ENCODE data around the gene SVOP.

Gene SVOP

GRCh38 chr12:108906971-108907370 is 113.9 kb downstream of the SVOP start:
- TF ChIP-seq CTCF (conservative IDR thresholded peaks at IDR 0.05; ENCODE audit: low read depth), result no peak
- DNase-seq (ENCODE audit: low spot score), result no peak
- CTCF ChIA-PET, result interaction anchor here (0.5 to 0.9 kb wide), 2 partner anchors 23 to 36 kb away, joined by 3 read pairs; no protein-coding TSS in a partner anchor
- POLR2A ChIA-PET (ENCODE audit: low non-redundant PET), result no interaction called here
- no peak overlapping the region for H3K27ac ChIP-seq

GRCh38 chr12:108905725-108906124 is 115.1 kb downstream of the SVOP start:
- POLR2A ChIA-PET (ENCODE audit: low non-redundant PET), result no interaction called here
- no peak overlapping the region for H3K27ac ChIP-seq
- CTCF ChIA-PET, result no interaction called here
- DNase-seq (ENCODE audit: low spot score), result no peak
- TF ChIP-seq CTCF (conservative IDR thresholded peaks at IDR 0.05; ENCODE audit: low read depth), result no peak

- no peak overlapping the region for H3K27ac ChIP-seq
- ChIA-PET POLR2A (ENCODE audit: low non-redundant PET) (no interaction called here), CTCF (no interaction called here)
- TF ChIP-seq CTCF (conservative IDR thresholded peaks at IDR 0.05; ENCODE audit: low read depth), result no peak
- no peak for DNase-seq (ENCODE audit: low spot score)
These were observed 121.7 kb downstream of the SVOP start for GRCh38 chr12:108899145-108899544.

GRCh38 chr12:108896817-108897216 is 124.1 kb downstream of the SVOP start:
- ChIA-PET POLR2A (ENCODE audit: low non-redundant PET) (no interaction called here), CTCF (interaction anchor here (0.7 kb wide), 1 partner anchor 497 kb away, joined by 3 read pairs; no protein-coding TSS in a partner anchor)
- no peak overlapping the region for H3K27ac ChIP-seq
- no peak for TF ChIP-seq CTCF (conservative IDR thresholded peaks at IDR 0.05; ENCODE audit: low read depth)
- no peak for DNase-seq (ENCODE audit: low spot score)

- H3K27ac ChIP-seq, result no peak overlapping the region
- ChIA-PET POLR2A (ENCODE audit: low non-redundant PET) (no interaction called here), CTCF (interaction anchor here (0.7 to 0.9 kb wide), 2 partner anchors 12 to 498 kb away, joined by 3 read pairs; no protein-coding TSS in a partner anchor)
These were observed 124.5 kb downstream of the SVOP start for GRCh38 chr12:108896336-108896735.

GRCh38 chr12:108895220-108895802 is 125.6 kb downstream of the SVOP start:
- CTCF ChIA-PET, result interaction anchor here (0.9 kb wide), 1 partner anchor 11 kb away, joined by 3 read pairs; no protein-coding TSS in a partner anchor
- no peak for TF ChIP-seq CTCF (conservative IDR thresholded peaks at IDR 0.05; ENCODE audit: low read depth)
- POLR2A ChIA-PET (ENCODE audit: low non-redundant PET), result no interaction called here
- DNase-seq (ENCODE audit: low spot score), result no peak
- H3K27ac ChIP-seq, result no peak overlapping the region

More at GRCh38 chr12:108896336-108896735, 124.5 kb downstream of the SVOP start:
- TF ChIP-seq CTCF (conservative IDR thresholded peaks at IDR 0.05; ENCODE audit: low read depth), result no peak
- DNase-seq (ENCODE audit: low spot score), result no peak

Data from RWPE1 (cell line).